Stimulated activated CD8-positive, alpha-beta memory T cell treated with anti-CD3 and anti-CD28 coated beads, Interleukin-12 subunit alpha, Interleukin-12 subunit beta, amount 100 ng/mL, for 24 hours (primary cell): ENCODE data around the gene WHRN.

Source experiments
- DNase-seq: peaks from one replicate; pipeline ENCODE4 v3.0.0-alpha.2; 2020; ENCODE audit errors: extremely low read depth

WHRN gene

DNA sequence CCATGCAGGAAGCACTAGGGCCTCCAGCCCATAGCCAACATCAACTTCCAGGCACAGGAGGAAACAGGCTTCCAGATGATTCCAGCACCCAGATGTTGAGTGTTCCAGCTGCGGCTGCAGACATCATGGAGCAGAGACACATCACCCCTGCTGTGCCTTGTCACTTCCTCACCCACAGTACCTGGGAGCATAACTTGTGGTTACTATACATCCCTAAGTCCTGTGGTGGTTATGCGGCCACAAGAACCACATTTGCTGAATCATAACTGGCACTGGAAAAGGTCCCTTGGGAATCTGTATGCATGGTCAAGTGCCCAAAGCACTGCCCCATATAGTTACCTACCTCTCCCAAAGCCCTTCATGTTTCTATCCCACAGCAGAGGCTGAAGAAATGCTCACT lies 56.6 kb downstream of the WHRN start:
- DNase-seq = no peak

DNA sequence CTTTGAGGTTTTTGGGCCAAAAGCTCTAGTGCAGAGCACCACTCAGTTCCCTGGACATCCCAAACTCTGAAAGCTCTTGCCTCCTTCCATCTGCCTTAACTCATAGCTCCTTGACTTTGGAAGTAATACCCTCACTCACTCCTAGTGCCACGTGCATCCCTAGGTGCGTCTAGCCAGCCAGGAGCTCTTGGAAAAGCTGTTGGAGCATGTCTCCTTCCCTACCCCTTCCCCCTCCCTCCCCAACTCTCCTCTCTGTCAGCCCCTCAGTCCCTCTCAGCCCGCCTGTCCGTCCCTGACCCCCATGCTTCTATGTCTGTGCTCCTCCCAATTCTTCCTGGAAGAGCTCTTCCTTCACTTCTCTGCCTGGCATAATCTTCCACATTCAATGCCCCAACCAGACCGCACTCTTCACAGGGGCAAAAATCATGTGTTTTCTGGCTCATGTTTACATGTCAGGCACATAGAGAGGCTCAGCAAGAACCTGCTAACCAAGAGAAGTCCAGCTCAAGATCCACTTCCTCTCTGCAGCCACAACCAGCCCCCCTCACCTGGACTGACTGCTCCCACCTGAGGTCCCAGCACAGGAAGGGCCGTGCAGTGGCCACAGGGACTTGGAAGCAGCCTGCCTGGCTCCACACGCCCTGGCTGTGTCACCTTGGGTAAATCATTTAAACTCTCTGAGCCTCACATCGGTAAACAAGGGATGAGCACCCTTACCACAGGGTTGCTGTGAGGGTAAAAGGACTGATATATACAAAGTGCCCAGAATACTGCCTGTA lies 58.4 kb downstream of the WHRN start:
- no peak for DNase-seq

- no peak for DNase-seq
Measured at GRCh38 chr9:114446036-114446435, 59.2 kb downstream of the WHRN start.

- DNase-seq = no peak
Measured at GRCh38 chr9:114445616-114446015, 59.7 kb downstream of the WHRN start.

GRCh38 chr9:114442022-114442421 lies 63.3 kb downstream of the WHRN start:
- no peak for DNase-seq

GRCh38 chr9:114437401-114437893 lies 67.8 kb downstream of the WHRN start:
- no peak for DNase-seq

GRCh38 chr9:114434878-114435311 lies 70.4 kb downstream of the WHRN start:
- no peak for DNase-seq

GRCh38 chr9:114433720-114434255 lies 71.5 kb downstream of the WHRN start:
- DNase-seq = no peak

DNA sequence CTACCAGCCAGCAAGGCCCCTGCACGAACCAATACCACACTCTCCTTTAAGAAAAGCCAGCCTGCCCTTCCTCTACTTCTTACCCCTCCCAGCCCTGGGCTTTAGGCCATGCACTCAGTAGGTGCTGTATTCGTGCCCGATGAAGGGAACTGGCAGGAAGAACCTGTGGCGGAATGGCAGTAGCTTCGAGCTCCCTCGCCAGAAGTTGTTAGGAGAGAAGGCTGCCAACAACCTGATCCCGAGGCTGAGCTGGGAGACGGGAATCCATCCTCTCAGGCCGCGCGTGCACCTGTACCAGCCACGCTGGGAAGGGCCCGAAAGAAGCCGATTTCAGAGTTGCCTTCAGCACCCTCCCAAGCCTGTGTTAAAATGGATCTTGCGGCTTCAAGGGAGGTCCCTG lies 72.2 kb downstream of the WHRN start:
- no peak for DNase-seq

- DNase-seq = no peak
Measured at GRCh38 chr9:114432323-114433067, 72.8 kb downstream of the WHRN start.

- no peak for DNase-seq
Measured at GRCh38 chr9:114431770-114432169, 73.5 kb downstream of the WHRN start.

- DNase-seq = no peak
Measured at GRCh38 chr9:114431003-114431402, 74.3 kb downstream of the WHRN start.

GRCh38 chr9:114430457-114430856 lies 74.8 kb downstream of the WHRN start:
- DNase-seq = no peak

DNA sequence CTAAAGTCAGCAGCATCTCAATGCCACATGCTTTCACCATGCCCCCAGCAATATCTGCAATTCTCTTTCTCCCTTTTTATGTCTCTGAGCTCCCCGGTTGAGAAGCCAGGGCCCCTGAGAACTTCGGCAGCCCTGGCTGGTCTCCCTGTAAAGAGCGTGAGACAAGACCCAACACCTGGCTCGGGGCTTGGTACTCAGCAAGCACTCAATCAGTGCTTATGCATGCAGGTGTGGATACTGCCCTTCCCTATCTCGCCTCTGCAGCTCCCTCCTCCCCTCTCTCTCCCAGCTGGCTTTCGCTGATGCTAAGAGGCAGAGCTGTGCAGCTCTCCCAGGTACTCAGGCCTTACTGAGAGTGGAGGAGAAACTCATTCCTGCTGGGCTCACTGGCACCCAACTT lies 75.8 kb downstream of the WHRN start:
- no peak for DNase-seq

- DNase-seq = no peak
Measured at GRCh38 chr9:114428466-114428865, 76.8 kb downstream of the WHRN start.

DNA sequence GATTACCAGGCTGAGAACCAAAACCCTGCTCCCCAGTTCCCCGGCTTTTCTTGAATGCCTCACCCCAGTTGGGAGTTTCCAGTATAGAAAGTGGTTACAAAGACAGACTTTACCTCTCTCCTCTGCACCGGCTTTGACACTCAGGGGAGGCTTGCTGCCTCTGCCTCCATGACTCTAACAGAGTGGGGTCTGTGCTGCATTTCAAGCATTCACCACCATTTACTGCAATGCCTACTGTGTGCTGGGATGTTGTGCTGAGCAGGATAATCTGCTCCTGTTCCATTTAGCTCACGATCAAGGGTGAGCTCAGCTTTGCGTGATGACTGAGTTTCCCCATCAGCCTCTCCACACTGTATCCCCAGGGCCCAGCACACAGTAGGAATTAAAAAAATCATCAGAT lies 77.6 kb downstream of the WHRN start:
- no peak for DNase-seq

- no peak for DNase-seq
Measured at GRCh38 chr9:114426046-114426948, 79.0 kb downstream of the WHRN start.

DNA sequence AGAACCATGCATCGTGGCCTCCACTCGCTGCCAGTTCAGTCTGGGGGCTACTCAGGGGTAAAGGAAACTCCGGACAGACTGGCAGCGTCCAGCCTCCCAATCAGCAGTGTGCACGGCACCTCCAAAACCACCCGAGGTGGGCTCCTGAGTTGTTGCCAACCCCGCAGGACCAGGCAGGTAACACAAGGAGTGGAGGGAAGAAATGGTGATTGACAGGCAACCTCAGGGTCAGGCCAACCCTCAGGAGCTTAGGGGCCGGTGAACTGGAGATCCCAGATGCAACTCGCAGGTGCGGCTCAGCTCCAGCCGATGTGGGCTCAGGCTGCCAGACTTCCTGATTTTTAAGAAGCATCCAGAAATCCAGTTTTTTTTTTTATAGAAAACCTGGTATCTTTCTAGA lies 80.1 kb downstream of the WHRN start:
- DNase-seq = no peak

DNA sequence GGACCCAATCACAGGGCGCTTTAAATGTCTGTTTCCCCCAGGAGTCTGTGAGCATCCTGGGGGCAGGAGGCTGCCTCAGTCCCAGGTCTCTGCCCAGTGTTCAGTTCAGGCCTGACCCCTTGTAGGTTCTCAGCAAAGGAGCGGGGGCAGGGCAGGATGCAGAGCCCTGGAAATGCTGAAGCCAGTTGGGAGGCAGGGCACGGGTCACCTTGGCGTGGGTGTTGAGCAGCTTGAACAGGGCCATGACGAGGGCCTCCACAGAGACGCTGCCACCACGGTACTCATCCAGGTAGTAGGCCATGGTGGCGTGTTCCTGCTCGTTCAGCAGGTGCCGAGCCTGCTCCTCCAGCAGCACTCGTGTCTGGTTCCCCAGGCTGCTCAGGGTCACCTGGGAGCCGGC lies 81.1 kb downstream of the WHRN start:
- no peak for DNase-seq

GRCh38 chr9:114423181-114423580 lies 82.1 kb downstream of the WHRN start:
- no peak for DNase-seq

GRCh38 chr9:114421147-114421546 lies 84.1 kb downstream of the WHRN start:
- DNase-seq = no peak

GRCh38 chr9:114419796-114420195 lies 85.5 kb downstream of the WHRN start:
- no peak for DNase-seq
